ENCODE data around the gene CSF3R. TPM values are rescaled to one million over a fixed set of nuclear protein-coding genes. Genes with fewer than 3 reads are reported as not detected.

CSF3R gene
- total RNA-seq, 1 donor from 2014 or later, result 1.4 TPM

DNA sequence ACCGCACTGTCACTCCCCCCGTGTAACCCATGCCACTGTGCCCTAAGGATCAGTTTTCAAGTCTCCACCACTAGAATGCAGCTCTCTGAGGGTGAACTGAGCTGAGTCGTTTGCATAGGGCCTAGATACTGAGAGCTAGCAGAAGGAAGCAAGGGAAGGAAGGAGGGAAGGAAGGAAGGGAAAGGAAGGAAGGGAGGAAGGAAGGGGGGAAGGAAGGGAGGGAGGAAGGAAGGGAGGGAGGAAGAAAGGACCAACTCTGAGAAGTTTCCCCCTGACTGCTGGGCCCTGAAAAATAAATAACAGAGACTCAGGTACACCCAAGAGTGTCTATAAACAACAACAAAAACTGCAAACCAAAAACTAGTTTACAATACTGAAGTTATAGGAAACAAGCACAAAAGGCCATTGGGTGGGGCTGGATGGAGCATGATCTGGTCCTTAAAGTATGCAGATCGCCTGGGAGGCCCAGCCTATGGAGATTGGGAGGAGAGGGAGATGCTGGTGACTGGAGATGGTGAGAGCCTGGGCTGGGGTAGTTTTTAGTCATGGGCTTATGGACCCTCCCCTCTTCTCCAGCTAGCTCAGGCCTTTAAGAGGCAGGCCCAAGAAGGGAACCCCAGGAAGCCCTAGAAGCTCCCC, 16.9 kb downstream of the CSF3R start:
- Mint-ChIP-seq H3K36me3 (ENCODE audit: low read depth, unreplicated experiment) (peaks cover 14% of the 10 kb centered on the region), H3K9me3 (ENCODE audit: unreplicated experiment) (no peaks in the 10 kb centered on the region), H3K27ac (ENCODE audit: unreplicated experiment) (peak overlapping the region; percentile 68), H3K27me3 (ENCODE audit: unreplicated experiment) (peaks cover 18% of the 10 kb centered on the region), H3K4me3 (ENCODE audit: unreplicated experiment) (peak overlapping the region; percentile 100), H3K4me1 (ENCODE audit: unreplicated experiment) (peaks cover 25% of the 10 kb centered on the region)
- TF ChIP-seq, protein P1, sequence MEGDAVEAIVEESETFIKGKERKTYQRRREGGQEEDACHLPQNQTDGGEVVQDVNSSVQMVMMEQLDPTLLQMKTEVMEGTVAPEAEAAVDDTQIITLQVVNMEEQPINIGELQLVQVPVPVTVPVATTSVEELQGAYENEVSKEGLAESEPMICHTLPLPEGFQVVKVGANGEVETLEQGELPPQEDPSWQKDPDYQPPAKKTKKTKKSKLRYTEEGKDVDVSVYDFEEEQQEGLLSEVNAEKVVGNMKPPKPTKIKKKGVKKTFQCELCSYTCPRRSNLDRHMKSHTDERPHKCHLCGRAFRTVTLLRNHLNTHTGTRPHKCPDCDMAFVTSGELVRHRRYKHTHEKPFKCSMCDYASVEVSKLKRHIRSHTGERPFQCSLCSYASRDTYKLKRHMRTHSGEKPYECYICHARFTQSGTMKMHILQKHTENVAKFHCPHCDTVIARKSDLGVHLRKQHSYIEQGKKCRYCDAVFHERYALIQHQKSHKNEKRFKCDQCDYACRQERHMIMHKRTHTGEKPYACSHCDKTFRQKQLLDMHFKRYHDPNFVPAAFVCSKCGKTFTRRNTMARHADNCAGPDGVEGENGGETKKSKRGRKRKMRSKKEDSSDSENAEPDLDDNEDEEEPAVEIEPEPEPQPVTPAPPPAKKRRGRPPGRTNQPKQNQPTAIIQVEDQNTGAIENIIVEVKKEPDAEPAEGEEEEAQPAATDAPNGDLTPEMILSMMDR (IDR thresholded peaks at IDR 0.05; ENCODE audit: unreplicated experiment), result no peak
- no peak for DNase-seq (ENCODE audit: low spot score)

DNA sequence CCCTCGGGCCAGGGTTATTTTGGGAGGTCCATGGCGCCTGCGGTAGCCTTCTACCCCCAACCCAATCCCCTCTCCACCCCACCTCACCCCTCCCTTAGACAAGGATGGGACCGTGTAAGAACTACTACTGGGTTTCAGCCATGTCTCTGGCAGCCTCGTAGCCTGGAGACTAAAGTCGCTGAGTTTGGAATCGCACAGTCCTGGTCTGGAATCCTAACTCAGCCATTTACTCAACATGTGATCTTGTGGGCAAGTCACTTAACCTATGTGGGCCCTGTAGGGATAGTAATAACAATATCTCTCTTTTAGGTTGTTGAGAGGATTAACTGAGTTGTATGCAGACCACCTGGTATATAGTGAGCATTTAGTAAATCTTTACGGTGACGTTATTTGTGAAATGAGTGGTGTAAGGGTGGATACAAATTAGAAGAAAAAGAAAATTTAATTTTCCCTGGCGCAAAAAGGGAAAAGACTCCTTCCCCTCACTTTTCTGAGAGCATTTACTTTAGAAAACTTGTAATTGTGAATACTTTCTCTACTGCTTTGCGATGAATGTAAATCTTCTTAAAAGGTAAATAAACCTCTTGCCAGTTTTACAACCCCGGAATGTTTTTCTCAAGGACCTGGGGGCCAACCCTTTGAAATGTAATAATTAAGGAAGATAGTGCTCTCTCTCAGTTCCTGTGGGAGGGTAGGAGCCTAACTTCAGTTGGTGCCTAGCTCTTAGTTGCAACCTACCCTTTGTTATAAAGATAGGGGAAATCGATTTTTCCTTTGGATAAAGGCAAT, 17.9 kb downstream of the CSF3R start:
- H3K4me1 Mint-ChIP-seq (ENCODE audit: unreplicated experiment), result peaks cover 25% of the 10 kb centered on the region
- H3K36me3 Mint-ChIP-seq (ENCODE audit: low read depth, unreplicated experiment), result peaks cover 20% of the 10 kb centered on the region
- H3K4me3 Mint-ChIP-seq (ENCODE audit: unreplicated experiment), result peak overlapping the region; percentile 100
- H3K27me3 Mint-ChIP-seq (ENCODE audit: unreplicated experiment), result peaks cover 18% of the 10 kb centered on the region
- H3K27ac Mint-ChIP-seq (ENCODE audit: unreplicated experiment), result peak overlapping the region; percentile 98
- no peaks in the 10 kb centered on the region for H3K9me3 Mint-ChIP-seq (ENCODE audit: unreplicated experiment)
- DNase-seq (ENCODE audit: low spot score), result no peak
- TF ChIP-seq, protein P1 (IDR thresholded peaks at IDR 0.05; ENCODE audit: unreplicated experiment), result no peak

DNA sequence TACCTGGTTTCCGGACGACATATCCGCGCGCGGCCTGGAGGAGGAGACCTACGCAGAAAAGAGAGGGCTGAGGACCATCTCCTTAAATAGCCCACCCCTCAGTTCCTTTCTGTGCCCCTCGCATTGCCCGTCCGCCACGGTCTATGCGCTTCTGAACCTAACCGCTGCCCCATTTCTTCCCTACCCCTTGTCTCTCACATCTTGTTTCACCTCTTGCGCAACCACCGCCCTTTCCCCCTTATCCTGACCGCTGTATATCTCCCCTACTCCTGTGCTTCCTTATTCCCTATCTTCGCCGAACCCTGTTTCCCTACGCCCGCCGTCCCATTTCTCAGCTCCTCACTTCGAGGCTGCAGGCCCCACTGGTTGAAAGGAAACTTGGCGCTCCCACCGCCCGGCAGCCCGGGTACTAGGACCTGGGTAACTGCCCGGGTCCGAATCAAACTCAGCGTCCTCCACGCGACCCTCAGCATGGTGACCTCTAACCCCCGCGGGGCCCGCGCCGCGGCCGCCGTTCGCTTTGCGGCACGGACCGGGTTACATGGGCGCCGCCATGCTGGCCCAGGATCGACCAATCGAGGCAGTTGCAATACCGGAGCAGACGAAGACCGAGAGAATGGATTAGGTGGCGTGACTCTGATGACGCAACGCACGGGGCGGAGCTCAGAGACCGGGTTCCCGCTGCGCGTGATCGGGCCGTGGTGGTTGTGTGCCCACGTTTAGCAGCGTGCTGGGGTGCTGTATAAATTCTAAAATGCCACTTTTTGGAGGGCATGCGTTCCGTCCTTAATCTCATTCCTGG, 18.7 kb downstream of the CSF3R start, which contains the start of gene MRPS15:
Gene MRPS15, minus strand, starts transcription at position 582 of the 802 bp plus-strand sequence. Its CDS starts 109 bp downstream, at position 473.
- Mint-ChIP-seq H3K4me1 (ENCODE audit: unreplicated experiment) (peaks cover 25% of the 10 kb centered on the region), H3K27me3 (ENCODE audit: unreplicated experiment) (peaks cover 18% of the 10 kb centered on the region), H3K9me3 (ENCODE audit: unreplicated experiment) (no peaks in the 10 kb centered on the region), H3K27ac (ENCODE audit: unreplicated experiment) (peak within 1 kb of the TSS; percentile 98), H3K4me3 (ENCODE audit: unreplicated experiment) (peak within 1 kb of the TSS; percentile 100), H3K36me3 (ENCODE audit: low read depth, unreplicated experiment) (peaks cover 26% of the 10 kb centered on the region)
- TF ChIP-seq, protein P1 (IDR thresholded peaks at IDR 0.05; ENCODE audit: unreplicated experiment), result no peak
- DNase-seq (ENCODE audit: low spot score), result peak; percentile 91

DNA sequence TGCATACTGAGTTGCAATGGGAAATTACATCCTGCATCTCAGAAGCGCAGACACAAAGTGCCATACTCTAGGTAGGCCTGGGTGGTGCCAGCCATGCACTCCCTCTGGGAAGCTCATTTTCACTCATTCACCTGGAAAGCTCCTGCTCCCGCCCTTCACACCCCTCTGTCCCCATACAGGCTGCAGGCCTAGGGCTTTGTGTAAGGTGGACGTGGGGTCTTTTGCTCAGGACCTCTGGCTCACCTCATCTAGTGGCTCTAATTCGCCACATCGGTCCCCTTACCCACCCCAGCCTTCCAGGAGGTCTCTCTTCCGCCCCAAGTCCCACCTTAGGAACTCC, 19.3 kb downstream of the CSF3R start:
- peak overlapping the region; percentile 100 for H3K4me3 Mint-ChIP-seq (ENCODE audit: unreplicated experiment)
- H3K27ac Mint-ChIP-seq (ENCODE audit: unreplicated experiment), result peak overlapping the region; percentile 98
- no peak for DNase-seq (ENCODE audit: low spot score)
- H3K36me3 Mint-ChIP-seq (ENCODE audit: low read depth, unreplicated experiment), result peaks cover 31% of the 10 kb centered on the region
- H3K27me3 Mint-ChIP-seq (ENCODE audit: unreplicated experiment), result peaks cover 15% of the 10 kb centered on the region
- peaks cover 25% of the 10 kb centered on the region for H3K4me1 Mint-ChIP-seq (ENCODE audit: unreplicated experiment)
- H3K9me3 Mint-ChIP-seq (ENCODE audit: unreplicated experiment), result no peaks in the 10 kb centered on the region
- TF ChIP-seq, protein P1 (IDR thresholded peaks at IDR 0.05; ENCODE audit: unreplicated experiment), result no peak
